Measurements from ENCODE around the gene ME3.

The ME3 gene

GRCh38 chr11:86499723-86500129 lies 172.7 kb downstream of the ME3 start:
- Histone ChIP-seq H3K4ac (ENCODE audit: low read depth, low read length) (no peak overlapping the region), H2BK120ac (ENCODE audit: low read depth, low read length) (no peak overlapping the region), H2BK15ac (replicated peaks; ENCODE audit: low read depth) (no peak overlapping the region), H2BK5ac (ENCODE audit: low read length) (no peak overlapping the region), H2AK5ac (ENCODE audit: low read length) (no peak overlapping the region), H3K27me3 (ENCODE audit: insufficient read depth, low read length, poor library complexity) (no peaks in the 10 kb centered on the region), H3K4me3 (ENCODE audit: low read length) (no peak overlapping the region), H4K8ac (ENCODE audit: low read depth, low read length) (no peak overlapping the region), H3K4me2 (ENCODE audit: low read length) (no peak overlapping the region), H4K5ac (ENCODE audit: low read length) (no peak overlapping the region), H3K23ac (ENCODE audit: low read length) (no peak overlapping the region), H3K27ac (ENCODE audit: low read depth, low read length) (no peak overlapping the region), H3K4me1 (ENCODE audit: control insufficient read depth, low read depth, low read length) (no peaks in the 10 kb centered on the region), H3K36me3 (ENCODE audit: control insufficient read depth, insufficient read depth, low read length) (no peaks in the 10 kb centered on the region), H3K79me1 (ENCODE audit: low read length) (no peaks in the 10 kb centered on the region), H3K18ac (ENCODE audit: low read length) (no peak overlapping the region), H3K79me2 (ENCODE audit: control insufficient read depth, insufficient read depth, low read length) (no peaks in the 10 kb centered on the region), H3K56ac (ENCODE audit: low read length) (no peak overlapping the region), H3K9ac (ENCODE audit: low read length) (no peak overlapping the region)
- DNase-seq, result no peak
- WGBS (ENCODE audit: extremely low coverage, insufficient coverage, low lambda C conversion rate), result no CpG with 5 or more reads among the region's 4 CpGs

- Histone ChIP-seq H3K27ac (ENCODE audit: low read depth, low read length) (no peak overlapping the region), H3K79me2 (ENCODE audit: control insufficient read depth, insufficient read depth, low read length) (no peaks in the 10 kb centered on the region), H2BK15ac (replicated peaks; ENCODE audit: low read depth) (no peak overlapping the region), H4K5ac (ENCODE audit: low read length) (no peak overlapping the region), H3K4ac (ENCODE audit: low read depth, low read length) (no peak overlapping the region), H3K4me2 (ENCODE audit: low read length) (no peak overlapping the region), H3K9ac (ENCODE audit: low read length) (no peak overlapping the region), H3K18ac (ENCODE audit: low read length) (no peak overlapping the region), H4K8ac (ENCODE audit: low read depth, low read length) (no peak overlapping the region), H2BK5ac (ENCODE audit: low read length) (no peak overlapping the region), H3K4me3 (ENCODE audit: low read length) (no peak overlapping the region), H3K27me3 (ENCODE audit: insufficient read depth, low read length, poor library complexity) (no peaks in the 10 kb centered on the region), H3K36me3 (ENCODE audit: control insufficient read depth, insufficient read depth, low read length) (no peaks in the 10 kb centered on the region), H3K23ac (ENCODE audit: low read length) (no peak overlapping the region), H2AK5ac (ENCODE audit: low read length) (no peak overlapping the region), H3K56ac (ENCODE audit: low read length) (no peak overlapping the region), H3K79me1 (ENCODE audit: low read length) (no peaks in the 10 kb centered on the region), H3K4me1 (ENCODE audit: control insufficient read depth, low read depth, low read length) (no peaks in the 10 kb centered on the region), H2BK120ac (ENCODE audit: low read depth, low read length) (no peak overlapping the region)
- no peak for DNase-seq
- no CpG with 5 or more reads among the region's 10 CpGs for WGBS (ENCODE audit: extremely low coverage, insufficient coverage, low lambda C conversion rate)
Measured at GRCh38 chr11:86497836-86498235, 174.6 kb downstream of the ME3 start.

GRCh38 chr11:86497310-86497709 lies 175.1 kb downstream of the ME3 start:
- no peak overlapping the region for H2BK5ac ChIP-seq (ENCODE audit: low read length)
- WGBS (ENCODE audit: extremely low coverage, insufficient coverage, low lambda C conversion rate), result no CpG with 5 or more reads among the region's 2 CpGs
- H3K27ac ChIP-seq (ENCODE audit: low read depth, low read length), result no peak overlapping the region
- no peaks in the 10 kb centered on the region for H3K79me1 ChIP-seq (ENCODE audit: low read length)
- no peak overlapping the region for H3K56ac ChIP-seq (ENCODE audit: low read length)
- no peak overlapping the region for H2AK5ac ChIP-seq (ENCODE audit: low read length)
- H3K36me3 ChIP-seq (ENCODE audit: control insufficient read depth, insufficient read depth, low read length), result no peaks in the 10 kb centered on the region
- no peaks in the 10 kb centered on the region for H3K79me2 ChIP-seq (ENCODE audit: control insufficient read depth, insufficient read depth, low read length)
- H3K23ac ChIP-seq (ENCODE audit: low read length), result no peak overlapping the region
- no peak overlapping the region for H3K4me2 ChIP-seq (ENCODE audit: low read length)
- no peak overlapping the region for H3K18ac ChIP-seq (ENCODE audit: low read length)
- H3K4me3 ChIP-seq (ENCODE audit: low read length), result no peak overlapping the region
- no peak overlapping the region for H3K4ac ChIP-seq (ENCODE audit: low read depth, low read length)
- no peak overlapping the region for H4K5ac ChIP-seq (ENCODE audit: low read length)
- H3K9ac ChIP-seq (ENCODE audit: low read length), result no peak overlapping the region
- no peaks in the 10 kb centered on the region for H3K27me3 ChIP-seq (ENCODE audit: insufficient read depth, low read length, poor library complexity)
- H4K8ac ChIP-seq (ENCODE audit: low read depth, low read length), result no peak overlapping the region
- H2BK15ac ChIP-seq (replicated peaks; ENCODE audit: low read depth), result no peak overlapping the region
- H3K4me1 ChIP-seq (ENCODE audit: control insufficient read depth, low read depth, low read length), result no peaks in the 10 kb centered on the region
- no peak for DNase-seq
- H2BK120ac ChIP-seq (ENCODE audit: low read depth, low read length), result no peak overlapping the region

GRCh38 chr11:86495351-86495750 lies 177.1 kb downstream of the ME3 start:
- H3K4me3 ChIP-seq (ENCODE audit: low read length), result no peak overlapping the region
- H2BK5ac ChIP-seq (ENCODE audit: low read length), result no peak overlapping the region
- H3K36me3 ChIP-seq (ENCODE audit: control insufficient read depth, insufficient read depth, low read length), result no peaks in the 10 kb centered on the region
- H3K4me1 ChIP-seq (ENCODE audit: control insufficient read depth, low read depth, low read length), result no peaks in the 10 kb centered on the region
- H3K4ac ChIP-seq (ENCODE audit: low read depth, low read length), result no peak overlapping the region
- no peak overlapping the region for H3K56ac ChIP-seq (ENCODE audit: low read length)
- H4K5ac ChIP-seq (ENCODE audit: low read length), result no peak overlapping the region
- DNase-seq, result no peak
- no peak overlapping the region for H3K27ac ChIP-seq (ENCODE audit: low read depth, low read length)
- H3K23ac ChIP-seq (ENCODE audit: low read length), result no peak overlapping the region
- no peaks in the 10 kb centered on the region for H3K79me1 ChIP-seq (ENCODE audit: low read length)
- no peak overlapping the region for H2BK120ac ChIP-seq (ENCODE audit: low read depth, low read length)
- H3K4me2 ChIP-seq (ENCODE audit: low read length), result no peak overlapping the region
- H4K8ac ChIP-seq (ENCODE audit: low read depth, low read length), result no peak overlapping the region
- no CpG with 5 or more reads among the region's 2 CpGs for WGBS (ENCODE audit: extremely low coverage, insufficient coverage, low lambda C conversion rate)
- H2BK15ac ChIP-seq (replicated peaks; ENCODE audit: low read depth), result no peak overlapping the region
- no peak overlapping the region for H3K18ac ChIP-seq (ENCODE audit: low read length)
- H3K9ac ChIP-seq (ENCODE audit: low read length), result no peak overlapping the region
- no peaks in the 10 kb centered on the region for H3K79me2 ChIP-seq (ENCODE audit: control insufficient read depth, insufficient read depth, low read length)
- H3K27me3 ChIP-seq (ENCODE audit: insufficient read depth, low read length, poor library complexity), result no peaks in the 10 kb centered on the region
- H2AK5ac ChIP-seq (ENCODE audit: low read length), result no peak overlapping the region

GRCh38 chr11:86492370-86493010 lies 179.9 kb downstream of the ME3 start:
- Histone ChIP-seq H3K23ac (ENCODE audit: low read length) (no peak overlapping the region), H2AK5ac (ENCODE audit: low read length) (no peak overlapping the region), H3K4me1 (ENCODE audit: control insufficient read depth, low read depth, low read length) (no peaks in the 10 kb centered on the region), H4K5ac (ENCODE audit: low read length) (no peak overlapping the region), H3K4me3 (ENCODE audit: low read length) (no peak overlapping the region), H3K79me2 (ENCODE audit: control insufficient read depth, insufficient read depth, low read length) (no peaks in the 10 kb centered on the region), H2BK5ac (ENCODE audit: low read length) (no peak overlapping the region), H3K27ac (ENCODE audit: low read depth, low read length) (no peak overlapping the region), H3K4me2 (ENCODE audit: low read length) (no peak overlapping the region), H4K8ac (ENCODE audit: low read depth, low read length) (no peak overlapping the region), H3K79me1 (ENCODE audit: low read length) (no peaks in the 10 kb centered on the region), H3K56ac (ENCODE audit: low read length) (no peak overlapping the region), H3K4ac (ENCODE audit: low read depth, low read length) (no peak overlapping the region), H3K36me3 (ENCODE audit: control insufficient read depth, insufficient read depth, low read length) (no peaks in the 10 kb centered on the region), H3K18ac (ENCODE audit: low read length) (no peak overlapping the region), H2BK120ac (ENCODE audit: low read depth, low read length) (no peak overlapping the region), H3K27me3 (ENCODE audit: insufficient read depth, low read length, poor library complexity) (no peaks in the 10 kb centered on the region), H3K9ac (ENCODE audit: low read length) (no peak overlapping the region), H2BK15ac (replicated peaks; ENCODE audit: low read depth) (no peak overlapping the region)
- no peak for DNase-seq
- no CpG with 5 or more reads among the region's 4 CpGs for WGBS (ENCODE audit: extremely low coverage, insufficient coverage, low lambda C conversion rate)

GRCh38 chr11:86491027-86491426 lies 181.4 kb downstream of the ME3 start:
- Histone ChIP-seq H3K27ac (ENCODE audit: low read depth, low read length) (no peak overlapping the region), H3K4ac (ENCODE audit: low read depth, low read length) (no peak overlapping the region), H4K5ac (ENCODE audit: low read length) (no peak overlapping the region), H3K4me3 (ENCODE audit: low read length) (no peak overlapping the region), H3K23ac (ENCODE audit: low read length) (no peak overlapping the region), H2BK15ac (replicated peaks; ENCODE audit: low read depth) (no peak overlapping the region), H3K79me2 (ENCODE audit: control insufficient read depth, insufficient read depth, low read length) (no peaks in the 10 kb centered on the region), H3K4me2 (ENCODE audit: low read length) (no peak overlapping the region), H2BK120ac (ENCODE audit: low read depth, low read length) (no peak overlapping the region), H2AK5ac (ENCODE audit: low read length) (no peak overlapping the region), H3K27me3 (ENCODE audit: insufficient read depth, low read length, poor library complexity) (no peaks in the 10 kb centered on the region), H4K8ac (ENCODE audit: low read depth, low read length) (no peak overlapping the region), H3K36me3 (ENCODE audit: control insufficient read depth, insufficient read depth, low read length) (no peaks in the 10 kb centered on the region), H3K4me1 (ENCODE audit: control insufficient read depth, low read depth, low read length) (peaks cover 3% of the 10 kb centered on the region), H3K9ac (ENCODE audit: low read length) (no peak overlapping the region), H2BK5ac (ENCODE audit: low read length) (no peak overlapping the region), H3K56ac (ENCODE audit: low read length) (no peak overlapping the region), H3K18ac (ENCODE audit: low read length) (no peak overlapping the region), H3K79me1 (ENCODE audit: low read length) (no peaks in the 10 kb centered on the region)
- no CpG with 5 or more reads among the region's 4 CpGs for WGBS (ENCODE audit: extremely low coverage, insufficient coverage, low lambda C conversion rate)
- no peak for DNase-seq

All from mesendoderm (in vitro differentiated cells).